ENCODE results near the gene WDR93. TPM values are rescaled to one million over a fixed set of nuclear protein-coding genes. Genes with fewer than 3 reads are reported as not detected.
A peak's percentile ranks its signal among the peaks of the same experiment; 100 is the strongest.
"Not testable (repeated sequence)": the region's sequence is repeated elsewhere in the genome, so short reads cannot be mapped to it uniquely, and the experiment has no call there.

Gene WDR93
- polyA plus RNA-seq, 2 of the 4 experiments (the other 2 are of a cell fraction), result 0.10 to 0.26 TPM

GRCh38 chr15:89686522-89686921 is 4.1 kb upstream of the WDR93 start (continued):
- TF ChIP-seq BCL3 (IDR thresholded peaks at IDR 0.05), result no peak

- POLR2A ChIA-PET; ATAC-seq; FAIRE-seq; H3K4me1 ChIP-seq; H3K9me3 ChIP-seq; DNase-seq (ENCODE audit: low read depth in 1 of 2, low spot score in 1 of 2): not testable (repeated sequence)
- CTCF ChIA-PET, result interaction anchor here (1.0 to 2.3 kb wide), 4 partner anchors 17 to 331 kb away, joined by 3 to 9 read pairs (median 6); no protein-coding TSS in a partner anchor
- H3K4me3 ChIP-seq, result peak overlapping the region; percentile 82
- 29% methylated on average over 15 of the region's 15 CpGs for WGBS (ENCODE audit: missing lambda C conversion rate)
- H3K27ac ChIP-seq, result peak overlapping the region; percentile 68 to 90
- peak overlapping the region; percentile 86 for H3K4me2 ChIP-seq
These were observed 708 bp upstream of the WDR93 start for GRCh38 chr15:89689930-89690275.

- no peak overlapping the region for H3K4me2 ChIP-seq
- FAIRE-seq, result no peak
- no peak overlapping the region for H3K4me3 ChIP-seq
- no peak for DNase-seq (ENCODE audit: low read depth in 1 of 2, low spot score in 1 of 2)
- ChIA-PET POLR2A (no interaction called here), CTCF (no interaction called here)
- no peak for ATAC-seq
- 0 out of 3 replicates have a peak, but pooled peaks cover 5% of the 10 kb centered on the region for H3K4me1 ChIP-seq
- no peak for TF ChIP-seq NFE2L2 (conservative IDR thresholded peaks at IDR 0.05; ENCODE audit: low read length)
- TF ChIP-seq TFCP2L1 (CRISPR knock-in tag; IDR thresholded peaks at IDR 0.05), result no peak
- TF ChIP-seq JUNB (IDR thresholded peaks at IDR 0.05), result no peak
- TF ChIP-seq HOXB13 (CRISPR knock-in tag; IDR thresholded peaks at IDR 0.05; ENCODE audit: low read depth), result no peak
- no peak for TF ChIP-seq POLR2A (IDR thresholded peaks at IDR 0.05; ENCODE audit: low read length)
- TF ChIP-seq, protein P1, sequence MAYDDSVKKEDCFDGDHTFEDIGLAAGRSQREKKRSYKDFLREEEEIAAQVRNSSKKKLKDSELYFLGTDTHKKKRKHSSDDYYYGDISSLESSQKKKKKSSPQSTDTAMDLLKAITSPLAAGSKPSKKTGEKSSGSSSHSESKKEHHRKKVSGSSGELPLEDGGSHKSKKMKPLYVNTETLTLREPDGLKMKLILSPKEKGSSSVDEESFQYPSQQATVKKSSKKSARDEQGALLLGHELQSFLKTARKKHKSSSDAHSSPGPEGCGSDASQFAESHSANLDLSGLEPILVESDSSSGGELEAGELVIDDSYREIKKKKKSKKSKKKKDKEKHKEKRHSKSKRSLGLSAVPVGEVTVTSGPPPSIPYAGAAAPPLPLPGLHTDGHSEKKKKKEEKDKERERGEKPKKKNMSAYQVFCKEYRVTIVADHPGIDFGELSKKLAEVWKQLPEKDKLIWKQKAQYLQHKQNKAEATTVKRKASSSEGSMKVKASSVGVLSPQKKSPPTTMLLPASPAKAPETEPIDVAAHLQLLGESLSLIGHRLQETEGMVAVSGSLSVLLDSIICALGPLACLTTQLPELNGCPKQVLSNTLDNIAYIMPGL (CRISPR knock-in tag; IDR thresholded peaks at IDR 0.05; ENCODE audit: borderline replicate concordance), result no peak
- no peak for TF ChIP-seq NR3C1 (IDR thresholded peaks at IDR 0.05)
- TF ChIP-seq, protein P2, sequence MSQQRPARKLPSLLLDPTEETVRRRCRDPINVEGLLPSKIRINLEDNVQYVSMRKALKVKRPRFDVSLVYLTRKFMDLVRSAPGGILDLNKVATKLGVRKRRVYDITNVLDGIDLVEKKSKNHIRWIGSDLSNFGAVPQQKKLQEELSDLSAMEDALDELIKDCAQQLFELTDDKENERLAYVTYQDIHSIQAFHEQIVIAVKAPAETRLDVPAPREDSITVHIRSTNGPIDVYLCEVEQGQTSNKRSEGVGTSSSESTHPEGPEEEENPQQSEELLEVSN (IDR thresholded peaks at IDR 0.05; ENCODE audit: borderline replicate concordance, low read depth), result no peak
- TF ChIP-seq ZNF302 (CRISPR knock-in tag; IDR thresholded peaks at IDR 0.05), result no peak
- TF ChIP-seq KDM1A (IDR thresholded peaks at IDR 0.05; ENCODE audit: low read depth), result no peak
- no peak for TF ChIP-seq ZC3H11A (IDR thresholded peaks at IDR 0.05)
- TF ChIP-seq, protein P3, sequence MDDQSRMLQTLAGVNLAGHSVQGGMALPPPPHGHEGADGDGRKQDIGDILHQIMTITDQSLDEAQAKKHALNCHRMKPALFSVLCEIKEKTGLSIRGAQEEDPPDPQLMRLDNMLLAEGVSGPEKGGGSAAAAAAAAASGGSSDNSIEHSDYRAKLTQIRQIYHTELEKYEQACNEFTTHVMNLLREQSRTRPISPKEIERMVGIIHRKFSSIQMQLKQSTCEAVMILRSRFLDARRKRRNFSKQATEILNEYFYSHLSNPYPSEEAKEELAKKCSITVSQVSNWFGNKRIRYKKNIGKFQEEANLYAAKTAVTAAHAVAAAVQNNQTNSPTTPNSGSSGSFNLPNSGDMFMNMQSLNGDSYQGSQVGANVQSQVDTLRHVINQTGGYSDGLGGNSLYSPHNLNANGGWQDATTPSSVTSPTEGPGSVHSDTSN (IDR thresholded peaks at IDR 0.05), result no peak
- no peak for TF ChIP-seq BCL3 (IDR thresholded peaks at IDR 0.05)
- no peak for TF ChIP-seq KDM5A (IDR thresholded peaks at IDR 0.05)
- no peak for TF ChIP-seq CEBPB (IDR thresholded peaks at IDR 0.05)
- 56% methylated on average over 2 of the region's 2 CpGs for WGBS (ENCODE audit: missing lambda C conversion rate)
- no peaks in the 10 kb centered on the region for H3K9me3 ChIP-seq
- no peak overlapping the region for H3K27ac ChIP-seq
These were observed 2.5 kb downstream of the WDR93 start for GRCh38 chr15:89693091-89693490.

DNA sequence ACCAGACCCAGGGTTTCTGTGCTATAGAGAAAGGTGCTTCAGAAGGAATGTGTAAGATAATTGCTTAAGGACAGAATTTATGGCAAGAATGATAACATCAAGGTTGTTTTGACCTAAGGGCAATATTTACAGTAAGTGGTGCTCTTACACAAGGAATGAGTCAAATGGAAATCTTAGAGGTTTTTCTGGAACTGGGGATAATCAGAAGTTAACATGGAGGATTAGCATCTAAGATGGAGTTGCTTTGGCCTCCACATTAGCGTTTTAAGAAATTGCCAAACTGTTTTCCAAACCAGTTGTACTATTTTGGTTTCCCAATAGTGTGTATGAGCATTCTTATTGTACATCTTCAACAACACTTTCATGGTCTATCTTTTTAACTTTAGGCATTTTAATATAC is 3.1 kb downstream of the WDR93 start:
- Histone ChIP-seq H3K4me2 (no peak overlapping the region), H3K9me3 (no peaks in the 10 kb centered on the region), H3K4me1 (0 out of 3 replicates have a peak, but pooled peaks cover 5% of the 10 kb centered on the region), H3K27ac (no peak overlapping the region), H3K4me3 (no peak overlapping the region)
- CTCF ChIA-PET, result no interaction called here
- POLR2A ChIA-PET, result no interaction called here
- ATAC-seq (no peak), DNase-seq (ENCODE audit: low read depth in 1 of 2, low spot score in 1 of 2) (no peak), FAIRE-seq (no peak)
- WGBS (ENCODE audit: missing lambda C conversion rate), result 38% methylated on average over 1 of the region's 1 CpG
- TF ChIP-seq SMC3 (IDR thresholded peaks at IDR 0.05) (no peak), ESRRA (IDR thresholded peaks at IDR 0.05; ENCODE audit: borderline replicate concordance, low read length) (no peak), HDAC2 (IDR thresholded peaks at IDR 0.05) (no peak), CEBPB (IDR thresholded peaks at IDR 0.05) (no peak), TP53 (CRISPR knock-in tag; IDR thresholded peaks at IDR 0.05) (no peak), ZNF302 (CRISPR knock-in tag; IDR thresholded peaks at IDR 0.05) (no peak), GATA3 (IDR thresholded peaks at IDR 0.05; ENCODE audit: borderline replicate concordance) (no peak), HEYL (CRISPR knock-in tag; IDR thresholded peaks at IDR 0.05) (no peak), NPAS2 (CRISPR knock-in tag; IDR thresholded peaks at IDR 0.05; ENCODE audit: borderline replicate concordance) (no peak), BHLHE40 (IDR thresholded peaks at IDR 0.05; ENCODE audit: low read depth, low read length) (no peak), NR3C1 (IDR thresholded peaks at IDR 0.05) (no peak), MAZ (IDR thresholded peaks at IDR 0.05; ENCODE audit: borderline replicate concordance, low read depth, low read length) (no peak), JUNB (IDR thresholded peaks at IDR 0.05) (no peak), HOXA7 (CRISPR knock-in tag; IDR thresholded peaks at IDR 0.05) (no peak), RCOR1 (IDR thresholded peaks at IDR 0.05; ENCODE audit: low read depth, low read length) (no peak), JUN (IDR thresholded peaks at IDR 0.05) (no peak), SREBF2 (IDR thresholded peaks at IDR 0.05) (no peak)
- TF ChIP-seq, protein P4, sequence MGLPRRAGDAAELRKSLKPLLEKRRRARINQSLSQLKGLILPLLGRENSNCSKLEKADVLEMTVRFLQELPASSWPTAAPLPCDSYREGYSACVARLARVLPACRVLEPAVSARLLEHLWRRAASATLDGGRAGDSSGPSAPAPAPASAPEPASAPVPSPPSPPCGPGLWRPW (IDR thresholded peaks at IDR 0.05), result no peak
- TF ChIP-seq, protein P5, sequence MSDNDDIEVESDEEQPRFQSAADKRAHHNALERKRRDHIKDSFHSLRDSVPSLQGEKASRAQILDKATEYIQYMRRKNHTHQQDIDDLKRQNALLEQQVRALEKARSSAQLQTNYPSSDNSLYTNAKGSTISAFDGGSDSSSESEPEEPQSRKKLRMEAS (IDR thresholded peaks at IDR 0.05), result no peak

Measured in A549 (cell line).